SK-N-SH (cell line): ENCODE data around the gene PSMG3. TPM values are rescaled to one million over a fixed set of nuclear protein-coding genes. Genes with fewer than 3 reads are reported as not detected.

ENCODE experiments used
- CTCF ChIA-PET: fragments of 300-600, 350-600 bp; formaldehyde crosslinking; extraction: SDS; loops from one replicate; lab custom pipeline; 2021; lab: Yijun Ruan, JAX
- POLR2A ChIA-PET: fragments of 350-600 bp; sonication (Branson Sonifier 250); formaldehyde crosslinking; extraction: SDS; loops from one replicate; lab custom pipeline; 2020; ENCODE audit warnings: antibody characterized with exemption, inconsistent platforms; lab: Yijun Ruan, JAX
- DNase-seq: peaks from one replicate; pipeline ENCODE4 v3.0.0; 2012
- H2AFZ ChIP-seq: fragments of 200-600 bp; sonication (generic); 2 replicates; pipeline ENCODE4 v1.8.1; 2016; ENCODE audit warnings: antibody characterized with exemption, mild to moderate bottlenecking, low read depth
- H3F3A ChIP-seq: fragments of 200-600 bp; sonication (generic); replicated peaks from 2 replicates; pipeline ENCODE3; 2016; ENCODE audit warnings: antibody characterized with exemption, mild to moderate bottlenecking; ENCODE audit not compliant: insufficient read depth
- H3K27ac ChIP-seq, 2 experiments: fragments of 200-500 bp in 1 of 2; fragments of 200-600 bp in 1 of 2; sonication (Bioruptor generic) in 1 of 2; sonication (generic), shearing (Covaris generic) in 1 of 2; 2 replicates each; pipeline versions ENCODE4 v1.5.1 to v1.6.1; 2014 to 2016; ENCODE audit warnings: low read depth in 2 of 2, inconsistent platforms in 1 of 2, low read length in 1 of 2, mild to moderate bottlenecking in 1 of 2, mixed read lengths in 1 of 2
- H3K27me3 ChIP-seq: fragments of 200-600 bp; sonication (generic), shearing (Covaris generic); 2 replicates; pipeline ENCODE4 v1.6.1; 2016; ENCODE audit warnings: mixed run types; ENCODE audit not compliant: insufficient read depth
- H3K36me3 ChIP-seq, 2 experiments: fragments of 200-500 bp in 1 of 2; fragments of 200-600 bp in 1 of 2; sonication (Bioruptor generic) in 1 of 2; sonication (generic) in 1 of 2; replicated peaks in 1 of 2; 2 replicates each; pipeline versions ENCODE3 to v1.5.1; 2014 to 2016; ENCODE audit warnings: low read length in 1 of 2, mild to moderate bottlenecking in 1 of 2; ENCODE audit not compliant: insufficient read depth in 2 of 2, control insufficient read depth in 1 of 2
- H3K4me1 ChIP-seq, 2 experiments: fragments of 200-500 bp in 1 of 2; fragments of 200-600 bp in 1 of 2; sonication (Bioruptor generic) in 1 of 2; sonication (generic), shearing (Covaris generic) in 1 of 2; 2 replicates each; pipeline versions ENCODE4 v1.5.1 to v1.6.1; 2014 to 2016; ENCODE audit warnings: low read depth in 1 of 2, low read length in 1 of 2, mixed run types in 1 of 2; ENCODE audit not compliant: insufficient read depth in 2 of 2, control insufficient read depth in 1 of 2
- H3K4me2 ChIP-seq: fragments of 200-600 bp; sonication (generic), shearing (Covaris generic); 2 replicates; pipeline ENCODE4 v1.6.1; 2017; ENCODE audit warnings: mixed run types
- H3K4me3 ChIP-seq, 2 experiments: fragments of 200-500 bp in 1 of 2; fragments of 200-600 bp in 1 of 2; sonication (Bioruptor generic) in 1 of 2; sonication (generic), shearing (Covaris generic) in 1 of 2; 2 replicates each; pipeline versions ENCODE4 v1.5.1 to v1.8.1; 2014 to 2016; ENCODE audit warnings: low read depth in 2 of 2, inconsistent platforms in 1 of 2, low read length in 1 of 2, mild to moderate bottlenecking in 1 of 2, mixed read lengths in 1 of 2, moderate library complexity in 1 of 2
- H3K79me2 ChIP-seq: fragments of 200-600 bp; sonication (generic); 2 replicates; pipeline ENCODE4 v1.8.1; 2017; ENCODE audit warnings: mild to moderate bottlenecking; ENCODE audit not compliant: insufficient read depth
- H3K9ac ChIP-seq: fragments of 200-600 bp; sonication (generic); 2 replicates; pipeline ENCODE4 v1.6.1; 2017; ENCODE audit warnings: mixed run types
- H3K9me2 ChIP-seq: fragments of 200-600 bp; sonication (generic); 2 replicates; pipeline ENCODE4 v1.6.1; 2017; ENCODE audit warnings: mixed run types
- H3K9me3 ChIP-seq: fragments of 200-600 bp; sonication (generic); 2 replicates; pipeline ENCODE4 v1.6.1; 2017; ENCODE audit warnings: mixed run types, mild to moderate bottlenecking, moderate library complexity
- H4K20me1 ChIP-seq: fragments of 200-600 bp; sonication (generic); 2 replicates; pipeline ENCODE4 v1.6.1; 2017; ENCODE audit warnings: mild to moderate bottlenecking, mixed run types; ENCODE audit not compliant: insufficient read depth
- CHD2 ChIP-seq: fragments of 150-350 bp; IDR thresholded peaks from 2 replicates; pipeline ENCODE4 v1.6.1; 2018; ENCODE audit warnings: low read length; ENCODE audit not compliant: partially characterized antibody
- EP300 ChIP-seq, 2 experiments: IDR thresholded peaks; 2 replicates each; pipeline versions ENCODE4 v1.4.0 to v1.6.1; 2012; ENCODE audit warnings: borderline replicate concordance in 1 of 2, low read depth in 1 of 2, low read length in 1 of 2
- EZH2phosphoT487 ChIP-seq: fragments of 200-600 bp; sonication (generic); IDR thresholded peaks from 2 replicates; pipeline ENCODE4 v1.6.1; 2017; ENCODE audit warnings: low read depth, mixed run types, mild to moderate bottlenecking, antibody characterized with exemption, moderate library complexity, borderline replicate concordance
- FOSL2 ChIP-seq: IDR thresholded peaks from 2 replicates; pipeline ENCODE4 v1.4.0; 2012; ENCODE audit warnings: low read depth, mild to moderate bottlenecking, moderate library complexity, borderline replicate concordance
- FOXJ3 ChIP-seq: sonication (generic); formaldehyde crosslinking; IDR thresholded peaks from 2 replicates; pipeline ENCODE4 v1.5.1; 2020; ENCODE audit warnings: mild to moderate bottlenecking, missing genetic modification reagents
- MEF2A ChIP-seq: IDR thresholded peaks from 2 replicates; pipeline ENCODE4 v1.4.0; 2012; ENCODE audit warnings: low read depth, borderline replicate concordance
- NFIC ChIP-seq: IDR thresholded peaks from 2 replicates; pipeline ENCODE4 v1.4.0; 2012; ENCODE audit warnings: borderline replicate concordance
- NRF1 ChIP-seq: IDR thresholded peaks from 2 replicates; pipeline ENCODE4 v1.6.1; 2012; ENCODE audit warnings: low read depth, mild to moderate bottlenecking, low read length
- RAD21 ChIP-seq: IDR thresholded peaks from 2 replicates; pipeline ENCODE4 v1.6.1; 2012; ENCODE audit warnings: mild to moderate bottlenecking, low read length
- RCOR1 ChIP-seq: fragments of 150-350 bp; IDR thresholded peaks from 2 replicates; pipeline ENCODE4 v1.6.1; 2017; ENCODE audit warnings: antibody characterized with exemption, low read length
- TAF1 ChIP-seq: IDR thresholded peaks from 2 replicates; pipeline ENCODE4 v1.6.1; 2012; ENCODE audit warnings: low read depth, mild to moderate bottlenecking, low read length, moderate library complexity, borderline replicate concordance
- TCF12 ChIP-seq: IDR thresholded peaks from 2 replicates; pipeline ENCODE4 v1.4.0; 2012
- TEAD4 ChIP-seq: IDR thresholded peaks from 2 replicates; pipeline ENCODE4 v1.4.0; 2012; ENCODE audit warnings: mild to moderate bottlenecking, borderline replicate concordance; ENCODE audit not compliant: insufficient read depth
- YY1 ChIP-seq: IDR thresholded peaks from 2 replicates; pipeline ENCODE4 v1.4.0; 2012; ENCODE audit warnings: low read depth, mild to moderate bottlenecking
- WGBS: methylation state at CpG from one replicate; pipeline ENCODE4 v1.1.6; 2017; ENCODE audit warnings: low lambda C conversion rate; 5-methylcytosine and 5-hydroxymethylcytosine counted together
- polyA plus RNA-seq, 3 experiments: library from polyadenylated mRNA; depleted of rRNA; stranded (reverse); fragments of >200 nt; gene quantifications; 2 replicates each; pipeline ENCODE4 v1.2.3, GENCODE V29; 2012
- TF ChIP-seq, protein P1 (sequence below): fragments of 150-350 bp; IDR thresholded peaks from 2 replicates; pipeline ENCODE4 v1.6.1; 2017; ENCODE audit warnings: antibody characterized with exemption, low read length, low read depth, borderline replicate concordance
- TF ChIP-seq, protein P2 (sequence below): IDR thresholded peaks from 2 replicates; pipeline ENCODE4; 2012
- TF ChIP-seq, protein P3 (sequence below): IDR thresholded peaks from 2 replicates; pipeline ENCODE4 v1.4.0; 2012; ENCODE audit warnings: low read depth, borderline replicate concordance
- TF ChIP-seq, protein P4 (sequence below): IDR thresholded peaks from 2 replicates; pipeline ENCODE4 v1.4.0; 2012; ENCODE audit warnings: low read depth, borderline replicate concordance
- TF ChIP-seq, protein P5 (sequence below): fragments of 200-600 bp; sonication (generic); IDR thresholded peaks from 2 replicates; pipeline ENCODE4 v1.6.1; 2017; ENCODE audit warnings: antibody characterized with exemption, mild to moderate bottlenecking, moderate library complexity

The PSMG3 gene
- polyA plus RNA-seq, 1 of the 3 experiments (the other 2 are of a cell fraction): 109 TPM

DNA sequence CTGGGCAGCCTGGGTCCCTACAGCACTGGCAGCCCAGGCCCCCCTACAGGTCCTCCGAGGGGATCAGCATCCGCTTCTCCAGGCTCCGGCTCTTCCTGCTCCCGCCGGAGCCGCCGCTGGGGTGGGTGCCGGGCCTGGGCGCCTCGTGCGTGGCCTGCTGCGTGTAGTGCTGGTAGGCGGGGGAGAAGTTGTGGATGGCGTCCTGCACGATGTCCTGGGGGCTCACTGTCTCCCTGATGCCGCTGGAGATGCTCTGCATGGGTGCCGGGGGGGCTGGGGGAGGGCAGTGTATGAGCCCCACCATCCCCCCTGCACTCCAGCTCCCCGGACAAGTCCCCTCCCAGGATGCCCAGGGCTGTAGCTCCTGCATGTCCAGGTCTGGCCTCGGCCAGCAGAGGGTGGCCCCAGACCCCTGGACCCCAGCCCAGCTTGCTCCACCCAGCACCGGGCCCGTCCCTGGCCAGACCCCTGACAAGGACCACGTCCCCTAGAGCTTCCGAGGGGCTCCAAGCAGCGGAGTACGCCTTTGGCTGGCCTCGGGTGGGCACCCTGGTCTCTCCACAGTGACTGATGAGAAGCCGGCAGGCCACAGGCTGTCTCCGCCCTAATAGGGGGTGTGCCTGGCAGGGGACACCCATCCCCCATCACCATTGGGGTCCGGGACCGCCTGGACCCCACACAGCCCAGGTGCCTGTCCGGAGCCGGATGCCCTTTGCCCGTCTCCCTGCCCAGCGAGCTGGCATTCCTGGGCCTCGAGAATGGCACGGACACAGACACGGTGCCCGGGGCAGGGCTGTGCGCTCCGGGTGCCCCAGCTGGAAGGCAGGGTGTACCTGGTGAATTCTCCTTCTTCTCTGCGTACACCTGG, 22.7 kb downstream of the PSMG3 start:
- no peaks in the 10 kb centered on the region for H3K79me2 ChIP-seq
- no peak overlapping the region for H3K4me3 ChIP-seq
- no peak overlapping the region for H3K9ac ChIP-seq
- no peak for TF ChIP-seq CHD2
- no peak for TF ChIP-seq YY1
- TF ChIP-seq TCF12: no peak
- TF ChIP-seq FOXJ3: no peak
- TF ChIP-seq TEAD4: no peak
- TF ChIP-seq MEF2A: no peak
- 88% methylated on average over 18 of the region's 41 CpGs for WGBS
- H3K36me3 ChIP-seq: peaks cover 7 to 19% of the 10 kb centered on the region in 2 experiments
- CTCF ChIA-PET: interaction anchor here (0.7 to 2.2 kb wide), 7 partner anchors 9 to 212 kb away, joined by 3 to 11 read pairs (median 3); partner anchors contain the start of genes INTS1 and TMEM184A
- H3K4me2 ChIP-seq: no peak overlapping the region
- H3K9me2 ChIP-seq: no peaks in the 10 kb centered on the region
- no peak overlapping the region for H3K27ac ChIP-seq
- no peaks in the 10 kb centered on the region for H3K27me3 ChIP-seq
- DNase-seq: no peak
- POLR2A ChIA-PET: no interaction called here
- no peaks in the 10 kb centered on the region for H3K9me3 ChIP-seq
- H2AFZ ChIP-seq: no peak overlapping the region
- no peaks in the 10 kb centered on the region for H4K20me1 ChIP-seq
- H3K4me1 ChIP-seq: no peaks in the 10 kb centered on the region
- peaks cover 5% of the 10 kb centered on the region for H3F3A ChIP-seq

DNA sequence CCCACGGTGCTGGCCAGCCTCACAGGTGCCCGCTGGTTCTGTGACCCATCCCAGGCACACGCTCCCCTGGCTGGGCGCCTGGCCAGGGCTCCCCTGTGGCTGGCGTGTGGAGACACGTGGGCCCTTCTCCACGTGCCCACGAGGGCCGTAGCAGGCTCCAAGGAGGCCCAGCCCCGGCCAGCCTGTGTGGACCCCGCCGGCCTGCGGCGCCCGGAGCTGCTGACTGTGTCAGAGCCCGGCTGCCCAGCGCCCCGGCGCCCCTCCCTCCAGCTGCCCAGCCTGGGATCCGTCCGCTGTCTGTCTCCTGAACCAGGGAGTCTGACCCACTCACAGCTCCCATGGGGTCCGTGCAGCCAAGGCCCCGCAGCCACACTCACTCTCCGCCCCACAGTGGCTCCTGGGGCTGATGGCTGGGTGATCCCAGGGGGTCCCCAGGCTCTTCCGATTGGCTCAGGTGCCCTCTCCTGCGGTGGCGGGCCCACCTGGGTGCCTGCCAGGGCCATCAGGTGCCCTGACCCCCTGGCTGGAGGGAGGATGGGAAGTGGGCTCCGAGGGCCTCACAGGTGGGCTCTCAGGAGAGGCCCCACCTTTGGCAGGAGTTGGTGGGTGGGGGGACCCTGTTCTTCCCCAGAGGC, 23.4 kb downstream of the PSMG3 start:
- Histone ChIP-seq H3F3A (peaks cover 1% of the 10 kb centered on the region), H3K27ac (no peak overlapping the region), H3K9ac (no peak overlapping the region), H2AFZ (no peak overlapping the region), H3K36me3 (peaks cover 7 to 26% of the 10 kb centered on the region in 2 experiments), H3K9me2 (no peaks in the 10 kb centered on the region), H3K4me2 (no peak overlapping the region), H3K27me3 (no peaks in the 10 kb centered on the region), H3K4me3 (no peak overlapping the region), H3K79me2 (no peaks in the 10 kb centered on the region), H3K9me3 (no peaks in the 10 kb centered on the region), H4K20me1 (no peaks in the 10 kb centered on the region), H3K4me1 (no peaks in the 10 kb centered on the region)
- TF ChIP-seq EZH2phosphoT487 (no peak), EP300 (IDR thresholded peaks at IDR 0.05; ENCODE audit: borderline replicate concordance in 1 of 2, low read depth in 1 of 2, low read length in 1 of 2) (no peak), TAF1 (no peak), FOSL2 (no peak), NFIC (no peak), RAD21 (no peak), NRF1 (no peak), RCOR1 (no peak), YY1 (no peak)
- TF ChIP-seq, protein P1, sequence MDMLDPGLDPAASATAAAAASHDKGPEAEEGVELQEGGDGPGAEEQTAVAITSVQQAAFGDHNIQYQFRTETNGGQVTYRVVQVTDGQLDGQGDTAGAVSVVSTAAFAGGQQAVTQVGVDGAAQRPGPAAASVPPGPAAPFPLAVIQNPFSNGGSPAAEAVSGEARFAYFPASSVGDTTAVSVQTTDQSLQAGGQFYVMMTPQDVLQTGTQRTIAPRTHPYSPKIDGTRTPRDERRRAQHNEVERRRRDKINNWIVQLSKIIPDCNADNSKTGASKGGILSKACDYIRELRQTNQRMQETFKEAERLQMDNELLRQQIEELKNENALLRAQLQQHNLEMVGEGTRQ: no peak
- TF ChIP-seq, protein P2, sequence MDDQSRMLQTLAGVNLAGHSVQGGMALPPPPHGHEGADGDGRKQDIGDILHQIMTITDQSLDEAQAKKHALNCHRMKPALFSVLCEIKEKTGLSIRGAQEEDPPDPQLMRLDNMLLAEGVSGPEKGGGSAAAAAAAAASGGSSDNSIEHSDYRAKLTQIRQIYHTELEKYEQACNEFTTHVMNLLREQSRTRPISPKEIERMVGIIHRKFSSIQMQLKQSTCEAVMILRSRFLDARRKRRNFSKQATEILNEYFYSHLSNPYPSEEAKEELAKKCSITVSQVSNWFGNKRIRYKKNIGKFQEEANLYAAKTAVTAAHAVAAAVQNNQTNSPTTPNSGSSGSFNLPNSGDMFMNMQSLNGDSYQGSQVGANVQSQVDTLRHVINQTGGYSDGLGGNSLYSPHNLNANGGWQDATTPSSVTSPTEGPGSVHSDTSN: no peak
- TF ChIP-seq, protein P3, sequence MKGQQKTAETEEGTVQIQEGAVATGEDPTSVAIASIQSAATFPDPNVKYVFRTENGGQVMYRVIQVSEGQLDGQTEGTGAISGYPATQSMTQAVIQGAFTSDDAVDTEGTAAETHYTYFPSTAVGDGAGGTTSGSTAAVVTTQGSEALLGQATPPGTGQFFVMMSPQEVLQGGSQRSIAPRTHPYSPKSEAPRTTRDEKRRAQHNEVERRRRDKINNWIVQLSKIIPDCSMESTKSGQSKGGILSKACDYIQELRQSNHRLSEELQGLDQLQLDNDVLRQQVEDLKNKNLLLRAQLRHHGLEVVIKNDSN: no peak
- TF ChIP-seq, protein P4, sequence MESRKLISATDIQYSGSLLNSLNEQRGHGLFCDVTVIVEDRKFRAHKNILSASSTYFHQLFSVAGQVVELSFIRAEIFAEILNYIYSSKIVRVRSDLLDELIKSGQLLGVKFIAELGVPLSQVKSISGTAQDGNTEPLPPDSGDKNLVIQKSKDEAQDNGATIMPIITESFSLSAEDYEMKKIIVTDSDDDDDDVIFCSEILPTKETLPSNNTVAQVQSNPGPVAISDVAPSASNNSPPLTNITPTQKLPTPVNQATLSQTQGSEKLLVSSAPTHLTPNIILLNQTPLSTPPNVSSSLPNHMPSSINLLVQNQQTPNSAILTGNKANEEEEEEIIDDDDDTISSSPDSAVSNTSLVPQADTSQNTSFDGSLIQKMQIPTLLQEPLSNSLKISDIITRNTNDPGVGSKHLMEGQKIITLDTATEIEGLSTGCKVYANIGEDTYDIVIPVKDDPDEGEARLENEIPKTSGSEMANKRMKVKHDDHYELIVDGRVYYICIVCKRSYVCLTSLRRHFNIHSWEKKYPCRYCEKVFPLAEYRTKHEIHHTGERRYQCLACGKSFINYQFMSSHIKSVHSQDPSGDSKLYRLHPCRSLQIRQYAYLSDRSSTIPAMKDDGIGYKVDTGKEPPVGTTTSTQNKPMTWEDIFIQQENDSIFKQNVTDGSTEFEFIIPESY: no peak
- TF ChIP-seq, protein P5, sequence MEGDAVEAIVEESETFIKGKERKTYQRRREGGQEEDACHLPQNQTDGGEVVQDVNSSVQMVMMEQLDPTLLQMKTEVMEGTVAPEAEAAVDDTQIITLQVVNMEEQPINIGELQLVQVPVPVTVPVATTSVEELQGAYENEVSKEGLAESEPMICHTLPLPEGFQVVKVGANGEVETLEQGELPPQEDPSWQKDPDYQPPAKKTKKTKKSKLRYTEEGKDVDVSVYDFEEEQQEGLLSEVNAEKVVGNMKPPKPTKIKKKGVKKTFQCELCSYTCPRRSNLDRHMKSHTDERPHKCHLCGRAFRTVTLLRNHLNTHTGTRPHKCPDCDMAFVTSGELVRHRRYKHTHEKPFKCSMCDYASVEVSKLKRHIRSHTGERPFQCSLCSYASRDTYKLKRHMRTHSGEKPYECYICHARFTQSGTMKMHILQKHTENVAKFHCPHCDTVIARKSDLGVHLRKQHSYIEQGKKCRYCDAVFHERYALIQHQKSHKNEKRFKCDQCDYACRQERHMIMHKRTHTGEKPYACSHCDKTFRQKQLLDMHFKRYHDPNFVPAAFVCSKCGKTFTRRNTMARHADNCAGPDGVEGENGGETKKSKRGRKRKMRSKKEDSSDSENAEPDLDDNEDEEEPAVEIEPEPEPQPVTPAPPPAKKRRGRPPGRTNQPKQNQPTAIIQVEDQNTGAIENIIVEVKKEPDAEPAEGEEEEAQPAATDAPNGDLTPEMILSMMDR: no peak
- POLR2A ChIA-PET: no interaction called here
- CTCF ChIA-PET: interaction anchor here (0.7 to 2.2 kb wide), 3 partner anchors 10 to 213 kb away, joined by 3 to 11 read pairs (median 4); partner anchors contain the start of gene TMEM184A
- WGBS: 95% methylated on average over 9 of the region's 28 CpGs
- no peak for DNase-seq
